ENCODE results near the gene ISOC2.

The ISOC2 gene

GRCh38 chr19:55405638-55406037 lies 55.8 kb downstream of the ISOC2 start:
- TF ChIP-seq CTCF (IDR thresholded peaks at IDR 0.05; ENCODE audit: low read depth, low read length), result no peak
- no peak for DNase-seq (ENCODE audit: extremely low read depth, low read depth)
